ENCODE measurements around the gene MAGEC3. TPM values are rescaled to one million over a fixed set of nuclear protein-coding genes. Genes with fewer than 3 reads are reported as not detected.

Gene MAGEC3
- total RNA-seq, 1 donor from 2014 or later: not detected

- TF ChIP-seq, protein P1, sequence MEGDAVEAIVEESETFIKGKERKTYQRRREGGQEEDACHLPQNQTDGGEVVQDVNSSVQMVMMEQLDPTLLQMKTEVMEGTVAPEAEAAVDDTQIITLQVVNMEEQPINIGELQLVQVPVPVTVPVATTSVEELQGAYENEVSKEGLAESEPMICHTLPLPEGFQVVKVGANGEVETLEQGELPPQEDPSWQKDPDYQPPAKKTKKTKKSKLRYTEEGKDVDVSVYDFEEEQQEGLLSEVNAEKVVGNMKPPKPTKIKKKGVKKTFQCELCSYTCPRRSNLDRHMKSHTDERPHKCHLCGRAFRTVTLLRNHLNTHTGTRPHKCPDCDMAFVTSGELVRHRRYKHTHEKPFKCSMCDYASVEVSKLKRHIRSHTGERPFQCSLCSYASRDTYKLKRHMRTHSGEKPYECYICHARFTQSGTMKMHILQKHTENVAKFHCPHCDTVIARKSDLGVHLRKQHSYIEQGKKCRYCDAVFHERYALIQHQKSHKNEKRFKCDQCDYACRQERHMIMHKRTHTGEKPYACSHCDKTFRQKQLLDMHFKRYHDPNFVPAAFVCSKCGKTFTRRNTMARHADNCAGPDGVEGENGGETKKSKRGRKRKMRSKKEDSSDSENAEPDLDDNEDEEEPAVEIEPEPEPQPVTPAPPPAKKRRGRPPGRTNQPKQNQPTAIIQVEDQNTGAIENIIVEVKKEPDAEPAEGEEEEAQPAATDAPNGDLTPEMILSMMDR (conservative IDR thresholded peaks at IDR 0.05): no peak
- H3K27me3 Mint-ChIP-seq: no peaks in the 10 kb centered on the region
- no peak for DNase-seq (ENCODE audit: extremely low spot score, unreplicated experiment)
- H3K4me3 Mint-ChIP-seq: no peak overlapping the region
- no peak overlapping the region for H3K27ac Mint-ChIP-seq
- no peaks in the 10 kb centered on the region for H3K9me3 Mint-ChIP-seq
- no peaks in the 10 kb centered on the region for H3K36me3 Mint-ChIP-seq
- no peaks in the 10 kb centered on the region for H3K4me1 Mint-ChIP-seq (ENCODE audit: unreplicated experiment)
Observed at GRCh38 chrX:141945426-141945825, 107.3 kb downstream of the MAGEC3 start.

- Mint-ChIP-seq H3K4me1 (ENCODE audit: unreplicated experiment) (no peaks in the 10 kb centered on the region), H3K27me3 (no peaks in the 10 kb centered on the region), H3K9me3 (no peaks in the 10 kb centered on the region), H3K36me3 (no peaks in the 10 kb centered on the region), H3K27ac (no peak overlapping the region), H3K4me3 (no peak overlapping the region)
- DNase-seq (ENCODE audit: extremely low spot score, unreplicated experiment): no peak
- TF ChIP-seq, protein P1 (conservative IDR thresholded peaks at IDR 0.05): no peak
Observed at GRCh38 chrX:141947350-141947749, 109.2 kb downstream of the MAGEC3 start.

Other genes with a start within 250 kb of the MAGEC3 start
- gene SPANXA2, start 248.6 kb upstream of the MAGEC3 start, total RNA-seq (ENCODE audit: low replicate concordance): not detected in 2 replicates
- gene SPANXD, start 139.6 kb upstream of the MAGEC3 start, total RNA-seq (ENCODE audit: low replicate concordance): not detected in 2 replicates
- not detected in 2 replicates for gene MAGEC1, start 65.6 kb downstream of the MAGEC3 start, total RNA-seq (ENCODE audit: low replicate concordance)

Data from type B pancreatic cell (in vitro differentiated cells).